Measurements from ENCODE around the gene MARCHF3. TPM values are rescaled to one million over a fixed set of nuclear protein-coding genes. Genes with fewer than 3 reads are reported as not detected.

MARCHF3 gene
- total RNA-seq, 4 donors from 2014 or later = 10.7 to 22.9 (median 20.1) TPM

DNA sequence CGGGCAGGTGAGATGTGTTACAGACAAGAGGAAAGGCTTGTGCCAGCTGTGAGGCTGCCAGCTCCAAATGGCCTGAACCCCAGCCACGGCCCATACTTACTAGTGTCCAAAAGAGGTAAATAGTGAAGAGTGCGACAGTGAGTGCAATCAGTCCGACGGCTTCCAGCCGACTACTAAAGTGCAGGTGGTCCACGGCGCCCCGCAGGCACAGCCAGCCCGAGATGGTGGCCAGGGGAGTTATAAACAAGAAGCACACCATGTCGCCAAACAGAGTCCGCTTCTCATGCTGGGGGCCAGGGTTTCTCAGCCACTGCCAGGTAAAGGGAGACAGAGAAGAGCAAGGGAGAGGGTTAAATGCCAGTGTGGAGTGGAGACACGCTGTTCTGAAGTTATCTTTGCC lies 152.3 kb downstream of the MARCHF3 start:
- H3K27ac ChIP-seq = no peak overlapping the region
- no peaks in the 10 kb centered on the region for H3K9me3 ChIP-seq
- no peaks in the 10 kb centered on the region for H3K36me3 ChIP-seq
- no peaks in the 10 kb centered on the region for H3K4me1 ChIP-seq
- H3K4me3 ChIP-seq = no peak overlapping the region
- H3K27me3 ChIP-seq = no peaks in the 10 kb centered on the region
- TF ChIP-seq CTCF (IDR thresholded peaks at IDR 0.05) = no peak
- TF ChIP-seq POLR2A (IDR thresholded peaks at IDR 0.05) = no peak
- no peak for DNase-seq

GRCh38 chr5:126877602-126878001 lies 152.8 kb downstream of the MARCHF3 start:
- Histone ChIP-seq H3K4me3 (no peak overlapping the region), H3K36me3 (no peaks in the 10 kb centered on the region), H3K27me3 (no peaks in the 10 kb centered on the region), H3K4me1 (no peaks in the 10 kb centered on the region), H3K27ac (no peak overlapping the region), H3K9me3 (no peaks in the 10 kb centered on the region)
- DNase-seq = no peak
- no peak for TF ChIP-seq CTCF (IDR thresholded peaks at IDR 0.05)
- no peak for TF ChIP-seq POLR2A (IDR thresholded peaks at IDR 0.05)

- H3K27ac ChIP-seq = no peak overlapping the region
- TF ChIP-seq POLR2A (IDR thresholded peaks at IDR 0.05) (no peak), CTCF (IDR thresholded peaks at IDR 0.05) (no peak)
- H3K27me3 ChIP-seq = no peaks in the 10 kb centered on the region
- DNase-seq = no peak
- no peak overlapping the region for H3K4me3 ChIP-seq
- H3K36me3 ChIP-seq = peaks cover 0 to 3% (median 0%) of the 10 kb centered on the region in 3 donors
- no peaks in the 10 kb centered on the region for H3K4me1 ChIP-seq
- H3K9me3 ChIP-seq = no peaks in the 10 kb centered on the region
These were observed 155.0 kb downstream of the MARCHF3 start for GRCh38 chr5:126875303-126875785.

DNA sequence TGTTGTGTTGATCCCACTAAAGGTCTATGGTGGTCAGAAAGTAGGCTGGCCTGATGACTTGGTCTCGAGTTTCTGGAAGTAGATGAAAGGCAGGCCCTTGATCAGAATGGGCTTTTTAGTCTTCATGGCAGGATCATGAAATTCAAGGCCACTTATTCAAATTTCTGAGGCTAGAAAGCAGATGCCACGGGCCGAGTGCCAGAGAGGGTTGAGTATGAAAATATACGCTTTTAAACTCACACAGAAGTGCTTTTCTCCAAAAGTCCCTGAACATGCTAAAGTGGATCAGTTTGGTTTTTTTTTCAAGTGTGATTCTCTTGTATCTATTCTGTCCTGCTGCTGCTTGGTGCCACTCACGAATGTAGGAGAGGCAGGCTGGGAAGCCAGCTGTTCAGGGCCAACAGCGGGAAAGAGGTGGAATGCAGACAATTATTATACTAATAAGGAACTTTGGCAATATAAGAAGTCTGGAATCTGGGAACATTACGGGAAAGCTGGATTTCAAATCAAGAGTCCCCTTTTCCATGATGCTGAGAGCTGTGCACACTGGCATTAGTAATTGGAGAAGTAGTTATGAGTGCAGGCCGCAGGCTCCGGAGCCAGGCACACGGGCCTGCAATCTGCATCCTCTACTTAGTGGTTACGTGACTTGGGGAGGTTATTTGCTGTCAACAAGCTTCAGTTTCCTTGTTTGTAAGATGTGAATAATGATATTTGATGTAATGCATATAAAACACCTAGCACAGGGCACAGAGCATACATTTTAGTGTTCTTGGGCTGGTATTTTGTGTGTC lies 157.6 kb downstream of the MARCHF3 start:
- H3K36me3 ChIP-seq = peaks cover 0 to 3% (median 0%) of the 10 kb centered on the region in 3 donors
- H3K4me3 ChIP-seq = no peak overlapping the region
- DNase-seq = no peak
- H3K9me3 ChIP-seq = no peaks in the 10 kb centered on the region
- no peak for TF ChIP-seq CTCF (IDR thresholded peaks at IDR 0.05)
- no peak for TF ChIP-seq POLR2A (IDR thresholded peaks at IDR 0.05)
- H3K4me1 ChIP-seq = no peaks in the 10 kb centered on the region
- H3K27me3 ChIP-seq = no peaks in the 10 kb centered on the region
- H3K27ac ChIP-seq = no peak overlapping the region

DNA sequence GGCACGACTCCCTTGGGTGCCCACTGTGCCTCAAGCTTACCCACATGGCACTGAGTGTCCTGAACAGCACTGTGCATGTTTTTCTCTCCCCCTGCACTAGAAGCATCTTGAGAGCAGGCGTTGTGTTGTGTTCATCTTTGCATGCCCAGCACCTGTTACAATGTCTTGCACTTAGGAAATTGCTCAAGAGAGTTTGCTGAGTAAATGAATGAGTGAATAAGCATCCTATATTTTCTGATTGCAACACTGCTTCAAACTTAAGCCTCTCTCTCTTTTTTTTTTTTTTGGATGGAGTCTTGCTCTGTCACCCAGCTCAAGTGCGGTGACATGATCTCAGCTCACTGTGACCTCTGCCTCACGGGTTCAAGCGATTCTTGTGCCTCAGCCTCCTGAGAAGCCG lies 158.9 kb downstream of the MARCHF3 start:
- Histone ChIP-seq H3K4me1 (no peaks in the 10 kb centered on the region), H3K9me3 (no peaks in the 10 kb centered on the region), H3K27ac (no peak overlapping the region), H3K27me3 (no peaks in the 10 kb centered on the region), H3K4me3 (no peak overlapping the region), H3K36me3 (peaks cover 0 to 3% (median 0%) of the 10 kb centered on the region in 3 donors)
- TF ChIP-seq POLR2A (IDR thresholded peaks at IDR 0.05) = no peak
- TF ChIP-seq CTCF (IDR thresholded peaks at IDR 0.05) = no peak
- DNase-seq = no peak
